GM23338 (cell line): ENCODE results near the gene DDIAS. TPM values are rescaled to one million over a fixed set of nuclear protein-coding genes. Genes with fewer than 3 reads are reported as not detected.

ENCODE experiments used
- ATAC-seq: fragments of 200-7000 bp; cut with Tn5 transposase; 3 replicates; pipeline ENCODE4 v1.9.1; 2020
- DNase-seq: peaks from one replicate; pipeline ENCODE4 v3.0.0-alpha.2; 2015; ENCODE audit warnings: low spot score
- H2AFZ ChIP-seq: fragments of 200-600 bp; sonication (generic); 2 replicates; pipeline ENCODE4 v1.8.0; 2016; ENCODE audit warnings: antibody characterized with exemption, mild to moderate bottlenecking, moderate library complexity
- H3F3A ChIP-seq: fragments of 200-600 bp; sonication (generic); replicated peaks from 2 replicates; pipeline ENCODE4 v1.8.0; 2017; ENCODE audit warnings: antibody characterized with exemption, mixed run types, low read depth
- H3K27ac ChIP-seq: fragments of 200-600 bp; sonication (generic); 2 replicates; pipeline ENCODE4 v1.6.1; 2016; ENCODE audit warnings: low read depth
- H3K27me3 ChIP-seq: fragments of 200-600 bp; sonication (generic); 2 replicates; pipeline ENCODE4 v1.8.0; 2016; ENCODE audit warnings: mild to moderate bottlenecking, mixed run types, moderate library complexity; ENCODE audit not compliant: insufficient read depth
- H3K36me3 ChIP-seq: fragments of 200-600 bp; sonication (generic); 2 replicates; pipeline ENCODE4 v1.8.0; 2016; ENCODE audit warnings: mild to moderate bottlenecking; ENCODE audit not compliant: insufficient read depth
- H3K4me1 ChIP-seq: fragments of 200-600 bp; sonication (generic); 2 replicates; pipeline ENCODE4 v1.8.0; 2016; ENCODE audit warnings: mild to moderate bottlenecking, moderate library complexity; ENCODE audit not compliant: insufficient read depth
- H3K4me2 ChIP-seq: fragments of 200-600 bp; sonication (generic); 2 replicates; pipeline ENCODE4 v1.7.1; 2017; ENCODE audit warnings: mixed run types
- H3K4me3 ChIP-seq: fragments of 200-600 bp; sonication (generic); 2 replicates; pipeline ENCODE4 v1.6.1; 2016; ENCODE audit warnings: mixed run types
- H3K79me2 ChIP-seq: fragments of 200-600 bp; sonication (generic); replicated peaks from 2 replicates; pipeline ENCODE4 v1.8.0; 2017; ENCODE audit warnings: mild to moderate bottlenecking; ENCODE audit not compliant: insufficient read depth
- H3K9me2 ChIP-seq: fragments of 200-600 bp; sonication (generic); 2 replicates; pipeline ENCODE4 v1.8.0; 2017; ENCODE audit not compliant: insufficient read depth
- H4K20me1 ChIP-seq: fragments of 200-600 bp; sonication (generic); replicated peaks from 2 replicates; pipeline ENCODE4 v1.8.0; 2017; ENCODE audit warnings: mild to moderate bottlenecking; ENCODE audit not compliant: insufficient read depth
- H3K27ac Mint-ChIP-seq: 2 replicates; pipeline ENCODE4 v1.8.0; 2020; ENCODE audit warnings: inconsistent platforms, mild to moderate bottlenecking, moderate library complexity, mixed read lengths
- H3K27me3 Mint-ChIP-seq: 3 replicates; pipeline ENCODE4 v1.8.0; 2022; ENCODE audit warnings: low read depth, mild to moderate bottlenecking, moderate library complexity, mixed read lengths, inconsistent platforms; ENCODE audit not compliant: insufficient read depth, poor library complexity
- H3K36me3 Mint-ChIP-seq: 3 replicates; pipeline ENCODE4 v1.8.0; 2021; ENCODE audit warnings: low read depth, mild to moderate bottlenecking, inconsistent platforms, moderate library complexity, mixed read lengths
- H3K4me1 Mint-ChIP-seq: 3 replicates; pipeline ENCODE4 v1.8.0; 2020; ENCODE audit warnings: mild to moderate bottlenecking, inconsistent platforms, mixed read lengths
- H3K4me3 Mint-ChIP-seq: 3 replicates; pipeline ENCODE4 v1.8.0; 2021; ENCODE audit warnings: moderate library complexity, mild to moderate bottlenecking, inconsistent platforms, mixed read lengths
- H3K9me3 Mint-ChIP-seq: 3 replicates; pipeline ENCODE4 v1.8.0; 2020; ENCODE audit warnings: moderate library complexity, mild to moderate bottlenecking, inconsistent platforms, mixed read lengths
- CREB1 ChIP-seq: fragments of 250-450 bp; sonication (Bioruptor Pico); IDR thresholded peaks from 2 replicates; pipeline ENCODE4 v1.5.0; 2020; ENCODE audit warnings: low read depth, mild to moderate bottlenecking, moderate library complexity
- CTCF ChIP-seq, 2 experiments: fragments of 200-600 bp in 1 of 2; sonication (generic) in 1 of 2; conservative IDR thresholded peaks; 2 replicates each; pipeline versions ENCODE4 v1.5.1 to v1.6.1; 2016 to 2017; ENCODE audit warnings: antibody characterized with exemption in 2 of 2, low read depth in 2 of 2, mild to moderate bottlenecking in 2 of 2, moderate library complexity in 1 of 2
- EZH2 ChIP-seq: fragments of 200-600 bp; sonication (generic); IDR thresholded peaks from one replicate; pipeline ENCODE4 v1.8.0; 2017; ENCODE audit warnings: antibody characterized with exemption, mild to moderate bottlenecking, low read depth; ENCODE audit not compliant: unreplicated experiment
- EZH2phosphoT487 ChIP-seq: fragments of 200-600 bp; sonication (generic); IDR thresholded peaks from one replicate; pipeline ENCODE4 v1.8.1; 2018; ENCODE audit warnings: antibody characterized with exemption; ENCODE audit not compliant: unreplicated experiment
- JUNB ChIP-seq: IDR thresholded peaks from one replicate; pipeline ENCODE4 v1.6.1; 2016; ENCODE audit warnings: antibody characterized with exemption; ENCODE audit not compliant: unreplicated experiment
- NANOG ChIP-seq: IDR thresholded peaks from 2 replicates; pipeline ENCODE4 v1.6.1; 2016; ENCODE audit warnings: antibody characterized with exemption, borderline replicate concordance
- POLR2AphosphoS5 ChIP-seq: IDR thresholded peaks from 2 replicates; pipeline ENCODE4 v1.6.1; 2016; ENCODE audit warnings: antibody characterized with exemption, low read depth
- STAT1 ChIP-seq: IDR thresholded peaks from one replicate; pipeline ENCODE4 v1.6.1; 2016; ENCODE audit warnings: antibody characterized with exemption; ENCODE audit not compliant: unreplicated experiment
- ZNF114 ChIP-seq: fragments of 250-450 bp; sonication (Bioruptor Pico); IDR thresholded peaks from 2 replicates; pipeline ENCODE4 v1.5.0; 2020; ENCODE audit warnings: mild to moderate bottlenecking, moderate library complexity
- ZNF331 ChIP-seq: fragments of 250-450 bp; sonication (Bioruptor Pico); IDR thresholded peaks from 2 replicates; pipeline ENCODE4 v1.5.0; 2020; ENCODE audit warnings: low read depth, mild to moderate bottlenecking, moderate library complexity
- polyA plus RNA-seq: library from polyadenylated mRNA; unstranded; fragments of >200 nt; fragmentation: Nextera tagmentation; extraction: Ambion mirVana; gene quantifications from 2 replicates; pipeline ENCODE4 v1.2.1, GENCODE V29; 2016
- total RNA-seq: library from RNA; depleted of rRNA; stranded (reverse); fragments of >200 nt; shearing (Covaris generic); gene quantifications from 2 replicates; pipeline ENCODE4 v1.2.3, GENCODE V29; 2014
- TF ChIP-seq, protein P1 (sequence below): IDR thresholded peaks from 2 replicates; pipeline ENCODE4 v1.6.1; 2016; ENCODE audit warnings: antibody characterized with exemption
- TF ChIP-seq, protein P2 (sequence below): IDR thresholded peaks from one replicate; pipeline ENCODE4 v1.6.1; 2018; ENCODE audit warnings: antibody characterized with exemption; ENCODE audit not compliant: unreplicated experiment
- TF ChIP-seq, protein P3 (sequence below): fragments of 250-450 bp; sonication (Bioruptor Pico); IDR thresholded peaks from 2 replicates; pipeline ENCODE4 v1.5.0; 2020; ENCODE audit warnings: mild to moderate bottlenecking, moderate library complexity

Gene DDIAS
- total and polyA plus RNA-seq, 2 experiments from 2014 or later: 19.5 to 53.0 TPM

- H3K27me3 ChIP-seq: no peaks in the 10 kb centered on the region
- H3K79me2 ChIP-seq: peaks cover 81% of the 10 kb centered on the region
- peak; percentile 47; the same call in 2 of the 3 replicates for ATAC-seq
- Mint-ChIP-seq H3K27me3 (no peaks in the 10 kb centered on the region), H3K27ac (peak overlapping the region; percentile 75), H3K4me3 (peak overlapping the region; percentile 11; the same call in 1 of the 3 replicates), H3K4me1 (peaks cover 29% of the 10 kb centered on the region), H3K36me3 (peaks cover 32% of the 10 kb centered on the region), H3K9me3 (peaks cover 10% of the 10 kb centered on the region; the same call in 2 of the 3 replicates)
- no peak for DNase-seq
- TF ChIP-seq, protein P1, sequence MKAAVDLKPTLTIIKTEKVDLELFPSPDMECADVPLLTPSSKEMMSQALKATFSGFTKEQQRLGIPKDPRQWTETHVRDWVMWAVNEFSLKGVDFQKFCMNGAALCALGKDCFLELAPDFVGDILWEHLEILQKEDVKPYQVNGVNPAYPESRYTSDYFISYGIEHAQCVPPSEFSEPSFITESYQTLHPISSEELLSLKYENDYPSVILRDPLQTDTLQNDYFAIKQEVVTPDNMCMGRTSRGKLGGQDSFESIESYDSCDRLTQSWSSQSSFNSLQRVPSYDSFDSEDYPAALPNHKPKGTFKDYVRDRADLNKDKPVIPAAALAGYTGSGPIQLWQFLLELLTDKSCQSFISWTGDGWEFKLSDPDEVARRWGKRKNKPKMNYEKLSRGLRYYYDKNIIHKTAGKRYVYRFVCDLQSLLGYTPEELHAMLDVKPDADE: no peak
- TF ChIP-seq CTCF (conservative IDR thresholded peaks at IDR 0.05; ENCODE audit: low read depth in 2 of 2): no peak
- no peak for TF ChIP-seq EZH2phosphoT487
- TF ChIP-seq JUNB: no peak
- no peak for TF ChIP-seq STAT1
- TF ChIP-seq, protein P2, sequence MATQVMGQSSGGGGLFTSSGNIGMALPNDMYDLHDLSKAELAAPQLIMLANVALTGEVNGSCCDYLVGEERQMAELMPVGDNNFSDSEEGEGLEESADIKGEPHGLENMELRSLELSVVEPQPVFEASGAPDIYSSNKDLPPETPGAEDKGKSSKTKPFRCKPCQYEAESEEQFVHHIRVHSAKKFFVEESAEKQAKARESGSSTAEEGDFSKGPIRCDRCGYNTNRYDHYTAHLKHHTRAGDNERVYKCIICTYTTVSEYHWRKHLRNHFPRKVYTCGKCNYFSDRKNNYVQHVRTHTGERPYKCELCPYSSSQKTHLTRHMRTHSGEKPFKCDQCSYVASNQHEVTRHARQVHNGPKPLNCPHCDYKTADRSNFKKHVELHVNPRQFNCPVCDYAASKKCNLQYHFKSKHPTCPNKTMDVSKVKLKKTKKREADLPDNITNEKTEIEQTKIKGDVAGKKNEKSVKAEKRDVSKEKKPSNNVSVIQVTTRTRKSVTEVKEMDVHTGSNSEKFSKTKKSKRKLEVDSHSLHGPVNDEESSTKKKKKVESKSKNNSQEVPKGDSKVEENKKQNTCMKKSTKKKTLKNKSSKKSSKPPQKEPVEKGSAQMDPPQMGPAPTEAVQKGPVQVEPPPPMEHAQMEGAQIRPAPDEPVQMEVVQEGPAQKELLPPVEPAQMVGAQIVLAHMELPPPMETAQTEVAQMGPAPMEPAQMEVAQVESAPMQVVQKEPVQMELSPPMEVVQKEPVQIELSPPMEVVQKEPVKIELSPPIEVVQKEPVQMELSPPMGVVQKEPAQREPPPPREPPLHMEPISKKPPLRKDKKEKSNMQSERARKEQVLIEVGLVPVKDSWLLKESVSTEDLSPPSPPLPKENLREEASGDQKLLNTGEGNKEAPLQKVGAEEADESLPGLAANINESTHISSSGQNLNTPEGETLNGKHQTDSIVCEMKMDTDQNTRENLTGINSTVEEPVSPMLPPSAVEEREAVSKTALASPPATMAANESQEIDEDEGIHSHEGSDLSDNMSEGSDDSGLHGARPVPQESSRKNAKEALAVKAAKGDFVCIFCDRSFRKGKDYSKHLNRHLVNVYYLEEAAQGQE: no peak
- TF ChIP-seq CREB1 (CRISPR knock-in tag): no peak
- TF ChIP-seq ZNF114 (CRISPR knock-in tag): no peak
- TF ChIP-seq EZH2: no peak
- TF ChIP-seq ZNF331 (CRISPR knock-in tag): no peak
- TF ChIP-seq, protein P3, sequence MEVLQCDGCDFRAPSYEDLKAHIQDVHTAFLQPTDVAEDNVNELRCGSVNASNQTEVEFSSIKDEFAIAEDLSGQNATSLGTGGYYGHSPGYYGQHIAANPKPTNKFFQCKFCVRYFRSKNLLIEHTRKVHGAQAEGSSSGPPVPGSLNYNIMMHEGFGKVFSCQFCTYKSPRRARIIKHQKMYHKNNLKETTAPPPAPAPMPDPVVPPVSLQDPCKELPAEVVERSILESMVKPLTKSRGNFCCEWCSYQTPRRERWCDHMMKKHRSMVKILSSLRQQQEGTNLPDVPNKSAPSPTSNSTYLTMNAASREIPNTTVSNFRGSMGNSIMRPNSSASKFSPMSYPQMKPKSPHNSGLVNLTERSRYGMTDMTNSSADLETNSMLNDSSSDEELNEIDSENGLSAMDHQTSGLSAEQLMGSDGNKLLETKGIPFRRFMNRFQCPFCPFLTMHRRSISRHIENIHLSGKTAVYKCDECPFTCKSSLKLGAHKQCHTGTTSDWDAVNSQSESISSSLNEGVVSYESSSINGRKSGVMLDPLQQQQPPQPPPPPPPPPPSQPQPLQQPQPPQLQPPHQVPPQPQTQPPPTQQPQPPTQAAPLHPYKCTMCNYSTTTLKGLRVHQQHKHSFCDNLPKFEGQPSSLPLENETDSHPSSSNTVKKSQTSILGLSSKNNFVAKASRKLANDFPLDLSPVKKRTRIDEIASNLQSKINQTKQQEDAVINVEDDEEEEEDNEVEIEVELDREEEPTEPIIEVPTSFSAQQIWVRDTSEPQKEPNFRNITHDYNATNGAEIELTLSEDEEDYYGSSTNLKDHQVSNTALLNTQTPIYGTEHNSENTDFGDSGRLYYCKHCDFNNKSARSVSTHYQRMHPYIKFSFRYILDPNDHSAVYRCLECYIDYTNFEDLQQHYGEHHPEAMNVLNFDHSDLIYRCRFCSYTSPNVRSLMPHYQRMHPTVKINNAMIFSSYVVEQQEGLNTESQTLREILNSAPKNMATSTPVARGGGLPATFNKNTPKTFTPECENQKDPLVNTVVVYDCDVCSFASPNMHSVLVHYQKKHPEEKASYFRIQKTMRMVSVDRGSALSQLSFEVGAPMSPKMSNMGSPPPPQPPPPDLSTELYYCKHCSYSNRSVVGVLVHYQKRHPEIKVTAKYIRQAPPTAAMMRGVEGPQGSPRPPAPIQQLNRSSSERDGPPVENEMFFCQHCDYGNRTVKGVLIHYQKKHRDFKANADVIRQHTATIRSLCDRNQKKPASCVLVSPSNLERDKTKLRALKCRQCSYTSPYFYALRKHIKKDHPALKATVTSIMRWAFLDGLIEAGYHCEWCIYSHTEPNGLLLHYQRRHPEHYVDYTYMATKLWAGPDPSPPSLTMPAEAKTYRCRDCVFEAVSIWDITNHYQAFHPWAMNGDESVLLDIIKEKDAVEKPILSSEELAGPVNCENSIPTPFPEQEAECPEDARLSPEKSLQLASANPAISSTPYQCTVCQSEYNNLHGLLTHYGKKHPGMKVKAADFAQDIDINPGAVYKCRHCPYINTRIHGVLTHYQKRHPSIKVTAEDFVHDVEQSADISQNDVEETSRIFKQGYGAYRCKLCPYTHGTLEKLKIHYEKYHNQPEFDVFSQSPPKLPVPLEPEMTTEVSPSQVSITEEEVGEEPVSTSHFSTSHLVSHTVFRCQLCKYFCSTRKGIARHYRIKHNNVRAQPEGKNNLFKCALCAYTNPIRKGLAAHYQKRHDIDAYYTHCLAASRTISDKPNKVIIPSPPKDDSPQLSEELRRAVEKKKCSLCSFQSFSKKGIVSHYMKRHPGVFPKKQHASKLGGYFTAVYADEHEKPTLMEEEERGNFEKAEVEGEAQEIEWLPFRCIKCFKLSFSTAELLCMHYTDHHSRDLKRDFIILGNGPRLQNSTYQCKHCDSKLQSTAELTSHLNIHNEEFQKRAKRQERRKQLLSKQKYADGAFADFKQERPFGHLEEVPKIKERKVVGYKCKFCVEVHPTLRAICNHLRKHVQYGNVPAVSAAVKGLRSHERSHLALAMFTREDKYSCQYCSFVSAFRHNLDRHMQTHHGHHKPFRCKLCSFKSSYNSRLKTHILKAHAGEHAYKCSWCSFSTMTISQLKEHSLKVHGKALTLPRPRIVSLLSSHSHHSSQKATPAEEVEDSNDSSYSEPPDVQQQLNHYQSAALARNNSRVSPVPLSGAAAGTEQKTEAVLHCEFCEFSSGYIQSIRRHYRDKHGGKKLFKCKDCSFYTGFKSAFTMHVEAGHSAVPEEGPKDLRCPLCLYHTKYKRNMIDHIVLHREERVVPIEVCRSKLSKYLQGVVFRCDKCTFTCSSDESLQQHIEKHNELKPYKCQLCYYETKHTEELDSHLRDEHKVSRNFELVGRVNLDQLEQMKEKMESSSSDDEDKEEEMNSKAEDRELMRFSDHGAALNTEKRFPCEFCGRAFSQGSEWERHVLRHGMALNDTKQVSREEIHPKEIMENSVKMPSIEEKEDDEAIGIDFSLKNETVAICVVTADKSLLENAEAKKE (CRISPR knock-in tag): no peak
- no peak for TF ChIP-seq NANOG
- no peak for TF ChIP-seq POLR2AphosphoS5
- H2AFZ ChIP-seq: no peak overlapping the region
- H3K4me2 ChIP-seq: peak overlapping the region; percentile 56
- no peaks in the 10 kb centered on the region for H3K9me2 ChIP-seq
- H3F3A ChIP-seq: no peaks in the 10 kb centered on the region
- peaks cover 25% of the 10 kb centered on the region for H4K20me1 ChIP-seq
- peaks cover 8% of the 10 kb centered on the region for H3K36me3 ChIP-seq
- peaks cover 31% of the 10 kb centered on the region for H3K4me1 ChIP-seq
- H3K4me3 ChIP-seq: peak overlapping the region; percentile 13; the same call in 1 of the 2 replicates
- no peak overlapping the region for H3K27ac ChIP-seq
These were observed 7.6 kb downstream of the DDIAS start for GRCh38 chr11:82909015-82909640.
